NT2/D1 (cell line): ENCODE results near the gene KLK15.

ENCODE experiments used
- DNase-seq: peaks from one replicate; pipeline ENCODE4 v3.0.0-alpha.2; 2011; ENCODE audit warnings: low read depth, low spot score
- H3K27me3 ChIP-seq: 2 replicates; pipeline ENCODE4 v1.6.0; 2011; ENCODE audit warnings: mild to moderate bottlenecking; ENCODE audit not compliant: insufficient read length, insufficient read depth
- H3K36me3 ChIP-seq: 2 replicates; pipeline ENCODE4 v1.6.1; 2011; ENCODE audit warnings: mild to moderate bottlenecking, low read length, mixed read lengths; ENCODE audit not compliant: insufficient read depth, insufficient read length
- H3K4me1 ChIP-seq: 2 replicates; pipeline ENCODE4 v1.5.1; 2011; ENCODE audit not compliant: insufficient read depth, insufficient read length
- H3K4me3 ChIP-seq: 2 replicates; pipeline ENCODE4 v1.5.1; 2011; ENCODE audit warnings: low read depth; ENCODE audit not compliant: insufficient read length
- H3K9ac ChIP-seq: 2 replicates; pipeline ENCODE4 v1.6.0; 2011; ENCODE audit warnings: low read depth; ENCODE audit not compliant: insufficient read length
- H3K9me3 ChIP-seq: 2 replicates; pipeline ENCODE4 v1.5.1; 2011; ENCODE audit warnings: mild to moderate bottlenecking, low read length; ENCODE audit not compliant: insufficient read depth
- SUZ12 ChIP-seq: IDR thresholded peaks from 2 replicates; pipeline ENCODE4 v1.6.1; 2011; ENCODE audit not compliant: insufficient read length, insufficient read depth; ENCODE audit errors: extremely low read depth
- YY1 ChIP-seq: IDR thresholded peaks from 2 replicates; pipeline ENCODE4 v1.6.1; 2011; ENCODE audit not compliant: insufficient read length, insufficient read depth
- ZNF274 ChIP-seq: IDR thresholded peaks from 2 replicates; pipeline ENCODE4 v1.6.1; 2011; ENCODE audit warnings: mild to moderate bottlenecking, low read depth, low read length

KLK15 gene

DNA sequence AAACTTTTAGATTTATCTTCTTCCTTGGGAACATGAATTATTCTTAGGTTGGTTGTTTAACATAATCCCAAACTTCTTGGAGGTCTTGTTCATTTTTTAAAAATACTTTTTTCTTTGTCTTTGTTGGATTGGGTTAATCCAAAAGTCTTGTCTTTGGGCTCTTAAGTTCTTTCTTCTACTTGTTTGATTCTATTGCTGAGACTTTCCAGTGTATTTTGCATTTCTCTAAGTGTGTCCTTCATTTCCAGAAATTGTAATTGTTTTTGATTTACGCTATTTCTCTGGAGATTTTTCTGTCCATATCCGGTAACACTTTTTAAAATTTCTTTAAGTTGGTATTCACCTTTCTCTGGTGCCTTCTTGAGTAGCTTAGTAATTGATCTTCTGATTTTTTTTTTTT lies 9.8 kb upstream of the KLK15 start:
- peaks cover 63% of the 10 kb centered on the region for H3K27me3 ChIP-seq

DNA sequence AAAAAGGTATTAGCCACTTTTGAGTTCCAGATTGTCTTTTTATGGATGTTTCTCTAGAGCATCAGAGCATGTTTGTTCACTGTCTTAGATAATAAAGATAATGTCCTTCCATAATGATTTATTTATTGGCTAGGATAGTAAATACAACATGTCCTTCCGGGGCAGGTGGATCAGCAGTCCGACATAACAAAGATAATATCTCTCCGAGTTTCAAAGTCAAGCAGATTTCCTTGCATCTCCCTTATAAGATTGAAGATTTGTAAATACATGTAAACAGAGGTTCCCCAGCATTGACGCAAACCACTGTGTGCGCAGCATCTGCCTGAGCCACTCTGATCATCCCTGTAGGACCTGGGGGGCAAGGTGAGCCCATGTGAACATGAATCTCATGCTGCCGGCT lies 8.8 kb upstream of the KLK15 start:
- Histone ChIP-seq H3K36me3 (no peaks in the 10 kb centered on the region), H3K9me3 (no peaks in the 10 kb centered on the region), H3K9ac (no peak overlapping the region), H3K27me3 (peaks cover 68% of the 10 kb centered on the region), H3K4me1 (no peaks in the 10 kb centered on the region), H3K4me3 (no peak overlapping the region)
- TF ChIP-seq YY1, result no peak
- TF ChIP-seq ZNF274, result no peak
- TF ChIP-seq SUZ12, result no peak
- DNase-seq, result no peak

More for the DNA sequence above, 9.8 kb upstream of the KLK15 start:
- no peak overlapping the region for H3K4me3 ChIP-seq
- H3K9ac ChIP-seq, result no peak overlapping the region
- DNase-seq, result no peak
- TF ChIP-seq ZNF274, result no peak
- H3K9me3 ChIP-seq, result no peaks in the 10 kb centered on the region
- H3K4me1 ChIP-seq, result no peaks in the 10 kb centered on the region
- no peaks in the 10 kb centered on the region for H3K36me3 ChIP-seq

DNA sequence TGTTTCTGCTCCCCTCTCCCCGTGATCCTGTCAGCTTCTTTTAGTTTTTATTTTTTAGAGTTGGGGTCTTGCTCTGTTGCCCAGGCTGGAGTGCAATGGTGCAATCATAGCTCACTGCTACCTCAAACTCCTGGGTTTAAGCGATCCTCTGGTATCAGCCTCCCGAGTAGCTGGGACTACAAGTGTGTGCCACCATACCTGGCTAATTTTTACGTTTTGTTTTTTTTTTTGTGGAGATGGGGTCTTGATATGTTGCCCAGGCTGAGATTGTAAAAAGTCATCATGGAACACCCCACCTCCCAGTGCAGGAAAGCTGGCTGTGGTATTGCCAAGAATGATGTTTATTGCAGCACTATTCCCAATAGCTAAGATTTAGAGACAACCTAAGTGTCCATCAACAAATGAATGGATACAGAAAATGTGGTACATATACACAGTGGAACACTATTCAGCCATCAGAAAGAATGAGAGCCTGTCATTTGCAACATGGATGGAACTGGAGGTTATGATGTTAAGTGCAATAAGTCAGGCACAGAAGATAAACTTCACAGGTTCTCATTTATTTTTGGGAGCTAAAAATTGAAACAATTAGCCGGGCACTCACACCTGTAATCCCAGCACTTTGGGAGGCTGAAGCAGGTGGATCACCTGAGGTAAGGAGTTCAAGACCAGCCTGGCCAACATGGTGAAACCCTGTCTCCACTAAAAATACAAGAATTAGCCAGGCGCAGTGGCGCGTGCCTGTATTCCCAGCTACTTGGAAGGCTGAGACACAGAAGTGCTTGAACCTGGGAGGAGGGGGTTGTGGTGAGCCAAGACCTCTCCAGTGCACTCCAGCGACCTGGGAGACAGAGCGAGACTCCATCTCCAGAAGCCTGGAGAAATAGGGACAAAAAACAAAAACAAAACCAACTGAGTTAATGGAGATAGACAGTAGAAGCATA lies 6.6 kb upstream of the KLK15 start:
- DNase-seq, result no peak
- Histone ChIP-seq H3K9me3 (no peaks in the 10 kb centered on the region), H3K4me3 (no peak overlapping the region), H3K4me1 (peaks cover 2% of the 10 kb centered on the region), H3K36me3 (no peaks in the 10 kb centered on the region), H3K27me3 (peaks cover 77% of the 10 kb centered on the region), H3K9ac (no peak overlapping the region)
- TF ChIP-seq SUZ12 (no peak), YY1 (no peak), ZNF274 (no peak)

DNA sequence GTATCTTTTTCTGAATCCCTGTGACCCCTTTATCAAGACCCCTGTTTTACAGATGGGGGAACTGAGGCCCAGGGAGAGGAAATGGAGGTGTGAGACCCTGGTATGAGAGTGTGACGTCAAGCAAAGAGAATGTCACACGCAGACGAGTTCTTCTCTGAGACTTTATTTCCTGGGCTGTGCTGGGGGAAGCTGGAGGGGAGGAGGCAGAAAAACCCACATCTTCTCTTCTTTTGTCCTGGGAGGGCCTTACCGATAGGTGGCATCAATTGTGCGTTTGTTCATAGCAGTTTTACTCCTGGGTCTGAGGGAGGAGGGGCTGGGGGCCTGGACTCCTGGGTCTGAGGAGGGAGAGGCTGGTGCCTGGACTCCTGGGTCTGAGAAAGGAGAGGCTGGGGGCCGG lies 4.9 kb upstream of the KLK15 start:
- H3K9me3 ChIP-seq, result no peaks in the 10 kb centered on the region
- TF ChIP-seq ZNF274, result no peak
- no peak for TF ChIP-seq SUZ12
- TF ChIP-seq YY1, result no peak

DNA sequence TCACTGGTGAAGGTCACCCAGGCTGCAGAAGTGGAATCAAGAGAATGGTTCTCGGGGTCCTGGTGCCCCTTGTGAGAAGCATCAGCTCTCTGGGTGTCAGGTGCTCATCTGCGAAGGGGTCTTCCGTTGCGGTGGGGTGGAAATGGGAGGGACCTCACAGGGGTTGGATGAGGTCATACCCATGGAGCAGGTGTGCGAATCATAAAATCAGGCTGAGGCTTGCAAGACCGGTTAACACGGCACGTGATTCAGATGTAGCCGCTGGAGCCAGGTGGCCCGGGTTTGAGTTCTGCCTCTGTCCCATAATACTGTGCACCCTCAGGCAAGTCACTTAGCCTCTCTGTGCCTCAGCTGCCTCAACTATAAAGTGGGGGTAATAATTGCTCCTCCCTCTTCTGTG lies 3.9 kb upstream of the KLK15 start:
- no peaks in the 10 kb centered on the region for H3K36me3 ChIP-seq
- no peak for TF ChIP-seq YY1
- TF ChIP-seq ZNF274, result no peak
- no peak for TF ChIP-seq SUZ12
- peaks cover 58% of the 10 kb centered on the region for H3K27me3 ChIP-seq
- no peaks in the 10 kb centered on the region for H3K9me3 ChIP-seq
- peaks cover 2% of the 10 kb centered on the region for H3K4me1 ChIP-seq
- DNase-seq, result no peak
- H3K9ac ChIP-seq, result no peak overlapping the region
- no peak overlapping the region for H3K4me3 ChIP-seq

More for the DNA sequence above, 4.9 kb upstream of the KLK15 start:
- Histone ChIP-seq H3K9ac (no peak overlapping the region), H3K27me3 (peaks cover 67% of the 10 kb centered on the region), H3K4me1 (peaks cover 2% of the 10 kb centered on the region), H3K36me3 (no peaks in the 10 kb centered on the region), H3K4me3 (no peak overlapping the region)
- DNase-seq, result no peak

DNA sequence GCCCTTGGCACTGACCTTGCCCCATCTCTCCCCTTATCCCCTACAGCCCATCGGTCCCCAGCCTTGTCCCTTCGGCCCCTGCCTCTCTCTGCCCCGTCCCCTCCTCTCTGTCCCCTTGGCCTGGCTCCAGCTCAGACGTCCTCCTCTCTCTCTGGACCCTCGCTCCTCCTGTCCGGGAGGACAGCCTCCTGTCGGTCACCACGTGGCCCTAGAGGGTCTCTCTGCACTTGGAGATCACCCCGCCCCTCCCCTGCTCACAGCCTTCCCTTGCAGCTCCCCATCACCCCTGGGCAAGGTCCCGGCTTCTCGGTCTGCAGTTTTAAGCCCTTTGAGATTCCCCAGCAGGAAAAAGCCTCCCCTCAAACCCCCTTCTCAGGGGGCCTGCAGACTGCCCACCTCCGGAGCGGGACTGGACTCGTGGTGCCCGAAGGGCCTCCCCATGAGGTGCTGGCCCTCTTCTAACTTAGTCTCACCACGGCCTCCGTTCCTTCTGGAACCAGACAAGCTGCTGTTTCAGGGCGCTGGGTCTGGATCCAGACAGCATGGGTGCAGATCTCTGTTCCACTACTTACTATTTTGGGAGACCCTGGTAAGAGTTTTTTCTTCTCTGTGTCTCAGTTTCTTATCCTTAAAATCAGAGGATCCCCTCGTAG lies 3.3 kb upstream of the KLK15 start:
- peaks cover 51% of the 10 kb centered on the region for H3K27me3 ChIP-seq

DNA sequence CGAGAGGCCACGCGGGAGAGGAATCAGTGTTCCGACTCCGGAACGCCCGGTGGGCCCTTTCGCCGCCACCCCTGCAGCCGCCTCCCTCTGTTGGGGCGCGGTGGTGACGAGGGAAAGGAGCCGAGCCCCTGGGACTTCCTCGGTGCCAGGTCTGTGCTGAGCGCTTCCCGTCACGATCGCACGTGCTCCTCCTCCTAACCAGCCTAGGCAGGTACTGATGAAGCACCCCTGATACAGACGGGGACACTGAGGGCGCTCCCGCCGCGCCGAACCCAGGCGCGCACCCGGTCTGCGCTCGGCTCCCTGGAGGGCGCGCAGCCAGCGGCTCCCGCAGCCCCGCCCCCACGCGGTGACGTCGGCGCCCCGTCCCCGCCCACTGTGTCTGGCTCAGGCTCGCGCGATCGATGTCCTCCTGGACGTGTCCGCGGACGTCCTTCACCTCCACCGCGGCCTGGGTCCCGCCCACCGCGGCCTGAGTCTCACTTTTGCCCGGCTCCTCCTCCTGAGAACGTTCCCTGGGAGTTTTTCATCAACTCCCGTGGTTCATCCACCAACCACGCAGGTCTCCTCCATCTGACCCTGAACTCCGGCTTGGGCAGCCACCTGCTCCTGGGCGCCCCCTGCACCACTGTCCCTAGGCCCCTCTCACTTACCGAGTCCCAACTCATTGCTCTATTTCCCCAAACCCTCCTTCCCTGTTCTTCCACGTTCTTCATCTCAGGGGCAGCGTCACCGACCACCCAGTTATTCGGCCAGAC lies 2.6 kb upstream of the KLK15 start:
- no peaks in the 10 kb centered on the region for H3K36me3 ChIP-seq
- peaks cover 2% of the 10 kb centered on the region for H3K4me1 ChIP-seq
- no peaks in the 10 kb centered on the region for H3K9me3 ChIP-seq
- peaks cover 44% of the 10 kb centered on the region for H3K27me3 ChIP-seq
- no peak for DNase-seq
- peak overlapping the region; percentile 83 for H3K9ac ChIP-seq
- peak overlapping the region; percentile 72 for H3K4me3 ChIP-seq
- TF ChIP-seq SUZ12 (no peak), YY1 (no peak), ZNF274 (no peak)

More for the DNA sequence above, 3.3 kb upstream of the KLK15 start:
- TF ChIP-seq YY1 (no peak), SUZ12 (no peak), ZNF274 (no peak)
- DNase-seq, result no peak
- Histone ChIP-seq H3K4me1 (peaks cover 2% of the 10 kb centered on the region), H3K36me3 (no peaks in the 10 kb centered on the region), H3K9ac (peak overlapping the region; percentile 83), H3K9me3 (no peaks in the 10 kb centered on the region), H3K4me3 (peak overlapping the region; percentile 72)
